HEK293 (cell line): ENCODE results near the gene TUT4.

ENCODE experiments used
- KLF10 ChIP-seq: fragments of 450-650 bp; IDR thresholded peaks from 2 replicates; pipeline ENCODE4 v1.5.1; 2018; ENCODE audit warnings: missing biosample characterization, mild to moderate bottlenecking, missing genetic modification characterization
- KLF7 ChIP-seq: fragments of 450-650 bp; formaldehyde crosslinking; IDR thresholded peaks from 2 replicates; pipeline ENCODE4 v1.5.1; 2016; ENCODE audit warnings: missing biosample characterization, missing genetic modification characterization, borderline replicate concordance
- KLF9 ChIP-seq: fragments of 450-650 bp; formaldehyde crosslinking; IDR thresholded peaks from 2 replicates; pipeline ENCODE4 v1.5.1; 2016; ENCODE audit warnings: missing biosample characterization, missing genetic modification characterization, low read depth
- PRDM1 ChIP-seq: fragments of 450-650 bp; formaldehyde crosslinking; IDR thresholded peaks from 2 replicates; pipeline ENCODE4; 2016; ENCODE audit warnings: missing biosample characterization, missing genetic modification characterization
- REPIN1 ChIP-seq: fragments of 450-650 bp; formaldehyde crosslinking; IDR thresholded peaks from 2 replicates; pipeline ENCODE4 v1.5.1; 2017; ENCODE audit warnings: missing biosample characterization, missing genetic modification characterization, low read depth
- SALL2 ChIP-seq: fragments of 450-650 bp; formaldehyde crosslinking; IDR thresholded peaks from 2 replicates; pipeline ENCODE4 v1.5.0; 2017; ENCODE audit warnings: missing biosample characterization, mild to moderate bottlenecking, missing genetic modification characterization, borderline replicate concordance
- SETDB1 ChIP-seq: IDR thresholded peaks from one replicate; pipeline ENCODE4 v1.6.1; 2017; ENCODE audit warnings: mild to moderate bottlenecking, low read length, moderate library complexity, mixed read lengths; ENCODE audit not compliant: insufficient read length
- SP2 ChIP-seq: fragments of 450-650 bp; formaldehyde crosslinking; IDR thresholded peaks from 2 replicates; pipeline ENCODE4 v1.5.1; 2016; ENCODE audit warnings: missing biosample characterization, missing genetic modification characterization
- ZBTB20 ChIP-seq: fragments of 450-650 bp; formaldehyde crosslinking; IDR thresholded peaks from 2 replicates; pipeline ENCODE4 v1.5.1; 2016; ENCODE audit warnings: missing biosample characterization, missing genetic modification characterization
- ZBTB21 ChIP-seq: fragments of 450-650 bp; formaldehyde crosslinking; IDR thresholded peaks from 2 replicates; pipeline ENCODE4 v1.5.1; 2017; ENCODE audit warnings: missing biosample characterization, missing genetic modification characterization
- ZNF10 ChIP-seq: fragments of 450-650 bp; formaldehyde crosslinking; IDR thresholded peaks from 2 replicates; pipeline ENCODE4 v1.5.1; 2017; ENCODE audit warnings: missing biosample characterization, missing genetic modification characterization
- ZNF112 ChIP-seq: fragments of 450-650 bp; formaldehyde crosslinking; IDR thresholded peaks from 2 replicates; pipeline ENCODE4 v1.5.0; 2017; ENCODE audit warnings: missing biosample characterization, missing genetic modification characterization
- ZNF114 ChIP-seq: fragments of 450-650 bp; formaldehyde crosslinking; IDR thresholded peaks from 2 replicates; pipeline ENCODE4 v1.5.0; 2017; ENCODE audit warnings: missing biosample characterization, missing genetic modification characterization
- ZNF169 ChIP-seq: fragments of 450-650 bp; formaldehyde crosslinking; IDR thresholded peaks from 2 replicates; pipeline ENCODE4 v1.5.1; 2016; ENCODE audit warnings: missing biosample characterization, missing genetic modification characterization
- ZNF175 ChIP-seq: fragments of 450-650 bp; formaldehyde crosslinking; IDR thresholded peaks from 2 replicates; pipeline ENCODE4 v1.5.1; 2016; ENCODE audit warnings: missing biosample characterization, missing genetic modification characterization
- ZNF248 ChIP-seq: fragments of 450-650 bp; formaldehyde crosslinking; IDR thresholded peaks from 2 replicates; pipeline ENCODE4 v1.5.1; 2017; ENCODE audit warnings: missing biosample characterization, missing genetic modification characterization
- ZNF292 ChIP-seq: fragments of 450-650 bp; formaldehyde crosslinking; IDR thresholded peaks from 2 replicates; pipeline ENCODE4 v1.5.1; 2016; ENCODE audit warnings: low read depth, missing biosample characterization, missing genetic modification characterization, borderline replicate concordance
- ZNF302 ChIP-seq: fragments of 450-650 bp; formaldehyde crosslinking; IDR thresholded peaks from 2 replicates; pipeline ENCODE4 v1.5.1; 2016; ENCODE audit warnings: missing biosample characterization, missing genetic modification characterization, low read depth
- ZNF350 ChIP-seq: fragments of 450-650 bp; formaldehyde crosslinking; IDR thresholded peaks from 2 replicates; pipeline ENCODE4 v1.5.0; 2017; ENCODE audit warnings: missing biosample characterization, mild to moderate bottlenecking, missing genetic modification characterization
- ZNF514 ChIP-seq: fragments of 450-650 bp; formaldehyde crosslinking; IDR thresholded peaks from 2 replicates; pipeline ENCODE4 v1.5.1; 2016; ENCODE audit warnings: missing biosample characterization, missing genetic modification characterization
- ZNF529 ChIP-seq: fragments of 450-650 bp; formaldehyde crosslinking; IDR thresholded peaks from 2 replicates; pipeline ENCODE4 v1.5.1; 2017; ENCODE audit warnings: missing genetic modification characterization, missing biosample characterization; ENCODE audit not compliant: insufficient replicate concordance
- ZNF530 ChIP-seq: fragments of 450-650 bp; formaldehyde crosslinking; IDR thresholded peaks from 2 replicates; pipeline ENCODE4 v1.5.1; 2016; ENCODE audit warnings: low read depth, missing biosample characterization, missing genetic modification characterization
- ZNF561 ChIP-seq: fragments of 450-650 bp; IDR thresholded peaks from 2 replicates; pipeline ENCODE4 v1.5.1; 2018; ENCODE audit warnings: missing biosample characterization, missing genetic modification characterization, borderline replicate concordance
- ZNF629 ChIP-seq: fragments of 450-650 bp; formaldehyde crosslinking; IDR thresholded peaks from 2 replicates; pipeline ENCODE4 v1.5.1; 2017; ENCODE audit warnings: missing biosample characterization, missing genetic modification characterization
- ZNF670 ChIP-seq: fragments of 450-650 bp; formaldehyde crosslinking; IDR thresholded peaks from 2 replicates; pipeline ENCODE4 v1.5.1; 2016; ENCODE audit warnings: missing biosample characterization, missing genetic modification characterization, low read depth
- ZNF701 ChIP-seq: fragments of 450-650 bp; formaldehyde crosslinking; IDR thresholded peaks from 2 replicates; pipeline ENCODE4 v1.5.1; 2016; ENCODE audit warnings: missing biosample characterization, missing genetic modification characterization
- ZNF777 ChIP-seq: fragments of 450-650 bp; formaldehyde crosslinking; IDR thresholded peaks from 2 replicates; pipeline ENCODE4 v1.5.1; 2017; ENCODE audit warnings: missing biosample characterization, missing genetic modification characterization, borderline replicate concordance
- TF ChIP-seq, protein P1 (sequence below): fragments of 450-650 bp; IDR thresholded peaks from 2 replicates; pipeline ENCODE4 v1.5.1; 2018; ENCODE audit warnings: missing biosample characterization, missing genetic modification characterization
- TF ChIP-seq, protein P2 (sequence below): fragments of 450-650 bp; formaldehyde crosslinking; IDR thresholded peaks from 2 replicates; pipeline ENCODE4 v1.5.1; 2017; ENCODE audit warnings: missing biosample characterization, missing genetic modification characterization
- TF ChIP-seq, protein P3 (sequence below): fragments of 450-650 bp; formaldehyde crosslinking; IDR thresholded peaks from 2 replicates; pipeline ENCODE4 v1.5.1; 2017; ENCODE audit warnings: missing biosample characterization, missing genetic modification characterization
- TF ChIP-seq, protein P4 (sequence below): fragments of 450-650 bp; formaldehyde crosslinking; IDR thresholded peaks from 2 replicates; pipeline ENCODE4 v1.5.1; 2016; ENCODE audit warnings: missing biosample characterization, missing genetic modification characterization
- TF ChIP-seq, protein P5 (sequence below): fragments of 450-650 bp; IDR thresholded peaks from 2 replicates; pipeline ENCODE4 v1.5.1; 2018; ENCODE audit warnings: missing biosample characterization, mild to moderate bottlenecking, missing genetic modification characterization

Gene TUT4

DNA sequence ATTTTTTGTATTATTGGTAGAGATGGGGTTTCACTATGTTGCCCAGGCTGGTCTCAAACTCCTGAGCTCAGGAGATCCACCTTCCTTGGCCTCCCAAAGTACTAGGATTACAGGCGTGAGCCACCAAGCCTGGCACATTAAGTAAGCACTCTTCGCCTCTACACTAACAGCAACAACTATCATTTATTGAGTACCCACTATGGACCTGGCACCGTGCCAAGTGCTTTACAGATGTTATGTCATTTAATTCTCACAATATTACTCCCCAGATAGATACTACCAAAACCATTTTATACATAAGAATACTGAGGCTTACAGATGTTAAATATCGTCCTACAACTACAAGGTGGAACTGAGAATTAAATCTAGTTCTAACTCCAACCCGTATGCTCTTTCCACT, 50.1 kb downstream of the TUT4 start (continued):
- TF ChIP-seq, protein P1, sequence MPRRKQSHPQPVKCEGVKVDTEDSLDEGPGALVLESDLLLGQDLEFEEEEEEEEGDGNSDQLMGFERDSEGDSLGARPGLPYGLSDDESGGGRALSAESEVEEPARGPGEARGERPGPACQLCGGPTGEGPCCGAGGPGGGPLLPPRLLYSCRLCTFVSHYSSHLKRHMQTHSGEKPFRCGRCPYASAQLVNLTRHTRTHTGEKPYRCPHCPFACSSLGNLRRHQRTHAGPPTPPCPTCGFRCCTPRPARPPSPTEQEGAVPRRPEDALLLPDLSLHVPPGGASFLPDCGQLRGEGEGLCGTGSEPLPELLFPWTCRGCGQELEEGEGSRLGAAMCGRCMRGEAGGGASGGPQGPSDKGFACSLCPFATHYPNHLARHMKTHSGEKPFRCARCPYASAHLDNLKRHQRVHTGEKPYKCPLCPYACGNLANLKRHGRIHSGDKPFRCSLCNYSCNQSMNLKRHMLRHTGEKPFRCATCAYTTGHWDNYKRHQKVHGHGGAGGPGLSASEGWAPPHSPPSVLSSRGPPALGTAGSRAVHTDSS, result no peak
- TF ChIP-seq ZNF169 (tag by site-specific recombination), result no peak
- no peak for TF ChIP-seq ZNF514
- TF ChIP-seq ZNF302 (tag by site-specific recombination), result no peak
- TF ChIP-seq ZBTB21, result no peak
- TF ChIP-seq KLF7 (tag by site-specific recombination), result no peak
- no peak for TF ChIP-seq ZNF10 (tag by site-specific recombination)
- TF ChIP-seq ZNF561 (tag by site-specific recombination), result 0 out of 2 replicates have a peak, but pooled peaks have one; percentile 51
- TF ChIP-seq, protein P2, sequence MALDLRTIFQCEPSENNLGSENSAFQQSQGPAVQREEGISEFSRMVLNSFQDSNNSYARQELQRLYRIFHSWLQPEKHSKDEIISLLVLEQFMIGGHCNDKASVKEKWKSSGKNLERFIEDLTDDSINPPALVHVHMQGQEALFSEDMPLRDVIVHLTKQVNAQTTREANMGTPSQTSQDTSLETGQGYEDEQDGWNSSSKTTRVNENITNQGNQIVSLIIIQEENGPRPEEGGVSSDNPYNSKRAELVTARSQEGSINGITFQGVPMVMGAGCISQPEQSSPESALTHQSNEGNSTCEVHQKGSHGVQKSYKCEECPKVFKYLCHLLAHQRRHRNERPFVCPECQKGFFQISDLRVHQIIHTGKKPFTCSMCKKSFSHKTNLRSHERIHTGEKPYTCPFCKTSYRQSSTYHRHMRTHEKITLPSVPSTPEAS (tag by site-specific recombination), result no peak
- no peak for TF ChIP-seq ZNF701 (tag by site-specific recombination)
- TF ChIP-seq ZNF248 (tag by site-specific recombination), result 0 out of 2 replicates have a peak, but pooled peaks have one; percentile 25
- TF ChIP-seq, protein P3, sequence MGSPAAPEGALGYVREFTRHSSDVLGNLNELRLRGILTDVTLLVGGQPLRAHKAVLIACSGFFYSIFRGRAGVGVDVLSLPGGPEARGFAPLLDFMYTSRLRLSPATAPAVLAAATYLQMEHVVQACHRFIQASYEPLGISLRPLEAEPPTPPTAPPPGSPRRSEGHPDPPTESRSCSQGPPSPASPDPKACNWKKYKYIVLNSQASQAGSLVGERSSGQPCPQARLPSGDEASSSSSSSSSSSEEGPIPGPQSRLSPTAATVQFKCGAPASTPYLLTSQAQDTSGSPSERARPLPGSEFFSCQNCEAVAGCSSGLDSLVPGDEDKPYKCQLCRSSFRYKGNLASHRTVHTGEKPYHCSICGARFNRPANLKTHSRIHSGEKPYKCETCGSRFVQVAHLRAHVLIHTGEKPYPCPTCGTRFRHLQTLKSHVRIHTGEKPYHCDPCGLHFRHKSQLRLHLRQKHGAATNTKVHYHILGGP (tag by site-specific recombination), result peak; percentile 47; the same call in 1 of the 2 replicates
- no peak for TF ChIP-seq REPIN1 (tag by site-specific recombination)
- TF ChIP-seq, protein P4, sequence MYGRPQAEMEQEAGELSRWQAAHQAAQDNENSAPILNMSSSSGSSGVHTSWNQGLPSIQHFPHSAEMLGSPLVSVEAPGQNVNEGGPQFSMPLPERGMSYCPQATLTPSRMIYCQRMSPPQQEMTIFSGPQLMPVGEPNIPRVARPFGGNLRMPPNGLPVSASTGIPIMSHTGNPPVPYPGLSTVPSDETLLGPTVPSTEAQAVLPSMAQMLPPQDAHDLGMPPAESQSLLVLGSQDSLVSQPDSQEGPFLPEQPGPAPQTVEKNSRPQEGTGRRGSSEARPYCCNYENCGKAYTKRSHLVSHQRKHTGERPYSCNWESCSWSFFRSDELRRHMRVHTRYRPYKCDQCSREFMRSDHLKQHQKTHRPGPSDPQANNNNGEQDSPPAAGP (tag by site-specific recombination), result no peak
- TF ChIP-seq, protein P5, sequence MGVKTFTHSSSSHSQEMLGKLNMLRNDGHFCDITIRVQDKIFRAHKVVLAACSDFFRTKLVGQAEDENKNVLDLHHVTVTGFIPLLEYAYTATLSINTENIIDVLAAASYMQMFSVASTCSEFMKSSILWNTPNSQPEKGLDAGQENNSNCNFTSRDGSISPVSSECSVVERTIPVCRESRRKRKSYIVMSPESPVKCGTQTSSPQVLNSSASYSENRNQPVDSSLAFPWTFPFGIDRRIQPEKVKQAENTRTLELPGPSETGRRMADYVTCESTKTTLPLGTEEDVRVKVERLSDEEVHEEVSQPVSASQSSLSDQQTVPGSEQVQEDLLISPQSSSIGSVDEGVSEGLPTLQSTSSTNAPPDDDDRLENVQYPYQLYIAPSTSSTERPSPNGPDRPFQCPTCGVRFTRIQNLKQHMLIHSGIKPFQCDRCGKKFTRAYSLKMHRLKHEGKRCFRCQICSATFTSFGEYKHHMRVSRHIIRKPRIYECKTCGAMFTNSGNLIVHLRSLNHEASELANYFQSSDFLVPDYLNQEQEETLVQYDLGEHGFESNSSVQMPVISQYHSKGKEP (tag by site-specific recombination), result peak; percentile 75
- 0 out of 2 replicates have a peak, but pooled peaks have one; percentile 12 for TF ChIP-seq ZNF629
- TF ChIP-seq ZNF112 (tag by site-specific recombination), result peak; percentile 67
- TF ChIP-seq ZNF175 (tag by site-specific recombination), result no peak
- TF ChIP-seq KLF9 (tag by site-specific recombination), result no peak
- no peak for TF ChIP-seq ZNF114 (tag by site-specific recombination)
- TF ChIP-seq SALL2 (tag by site-specific recombination), result no peak
- no peak for TF ChIP-seq SP2
- peak; percentile 87 for TF ChIP-seq ZNF350 (tag by site-specific recombination)
- TF ChIP-seq ZNF777 (tag by site-specific recombination), result no peak
- no peak for TF ChIP-seq SETDB1
- TF ChIP-seq ZNF530 (tag by site-specific recombination), result no peak
- TF ChIP-seq KLF10 (tag by site-specific recombination), result peak; percentile 63
- no peak for TF ChIP-seq ZBTB20 (tag by site-specific recombination)
- TF ChIP-seq ZNF529 (tag by site-specific recombination), result no peak
- TF ChIP-seq PRDM1, result no peak
- TF ChIP-seq ZNF670 (tag by site-specific recombination), result no peak
- no peak for TF ChIP-seq ZNF292 (tag by site-specific recombination)
- TF ChIP-seq, all 188 proteins: peak for 16
